HepG2 (cell line): Measurements from ENCODE around the gene MBTPS2. TPM values are rescaled to one million over a fixed set of nuclear protein-coding genes. Genes with fewer than 3 reads are reported as not detected.

Source experiments
- CBX1 ChIP-seq: IDR thresholded peaks from one replicate; pipeline ENCODE4 v1.6.1; 2016; ENCODE audit warnings: antibody characterized with exemption, low read depth
- KAT8 ChIP-seq: IDR thresholded peaks from 2 replicates; pipeline ENCODE4 v1.6.1; 2016; ENCODE audit warnings: missing genetic modification reagents, missing compliant biosample characterization
- KLF11 ChIP-seq: IDR thresholded peaks from 2 replicates; pipeline ENCODE4 v1.6.1; 2016; ENCODE audit warnings: missing compliant biosample characterization
- KLF13 ChIP-seq: sonication (generic); formaldehyde crosslinking; IDR thresholded peaks from 2 replicates; pipeline ENCODE4 v1.4.0; 2020; ENCODE audit warnings: mild to moderate bottlenecking, missing genetic modification reagents
- KMT2A ChIP-seq: sonication (generic); formaldehyde crosslinking; IDR thresholded peaks from 2 replicates; pipeline ENCODE4 v1.4.0; 2020; ENCODE audit warnings: missing genetic modification reagents
- PHF8 ChIP-seq: sonication (generic); formaldehyde crosslinking; IDR thresholded peaks from 2 replicates; pipeline ENCODE4 v1.5.0; 2020; ENCODE audit warnings: missing genetic modification reagents
- PRPF4 ChIP-seq: fragments of 200-400 bp; formaldehyde crosslinking; IDR thresholded peaks from 2 replicates; pipeline ENCODE4 v1.6.1; 2016; ENCODE audit warnings: low read length, low read depth; ENCODE audit not compliant: poor library complexity, severe bottlenecking
- SNAI1 ChIP-seq: sonication (generic); formaldehyde crosslinking; IDR thresholded peaks from 2 replicates; pipeline ENCODE4 v1.5.0; 2020; ENCODE audit warnings: mild to moderate bottlenecking, missing genetic modification reagents, borderline replicate concordance
- ZFP90 ChIP-seq: sonication (generic); formaldehyde crosslinking; IDR thresholded peaks from 2 replicates; pipeline ENCODE4 v1.8.0; 2022; ENCODE audit warnings: missing genetic modification reagents, mild to moderate bottlenecking, inconsistent platforms, borderline replicate concordance
- ZNF552 ChIP-seq: sonication (generic); formaldehyde crosslinking; IDR thresholded peaks from 2 replicates; pipeline ENCODE4 v1.9.0; 2022; ENCODE audit warnings: missing genetic modification reagents, mild to moderate bottlenecking, borderline replicate concordance
- ZNF570 ChIP-seq: sonication (generic); formaldehyde crosslinking; IDR thresholded peaks from 2 replicates; pipeline ENCODE4 v1.4.0; 2020; ENCODE audit warnings: mild to moderate bottlenecking, missing genetic modification reagents, borderline replicate concordance
- ZNF746 ChIP-seq: sonication (generic); formaldehyde crosslinking; IDR thresholded peaks from 2 replicates; pipeline ENCODE4 v1.8.0; 2022; ENCODE audit warnings: mild to moderate bottlenecking, missing genetic modification reagents
- polyA plus RNA-seq, 8 experiments: library from polyadenylated mRNA; depleted of rRNA in 3 of 8; stranded (reverse) in 7 of 8; unstranded in 1 of 8; fragments of >200 nt; fragmentation: Illumina TruSeq in 4 of 8; extraction: Trizol in 4 of 8; gene quantifications; 2 replicates each; pipeline versions ENCODE4 v1.2.1 to v1.2.3, GENCODE V29; 2011 to 2016; ENCODE audit warnings: low read depth in 4 of 8, missing spikeins in 1 of 8, mixed read lengths in 1 of 8; ENCODE audit not compliant: insufficient read depth in 1 of 8
- total RNA-seq, 5 experiments: library from RNA; depleted of rRNA; stranded (reverse); fragments of >200 nt; fragmentation: Illumina TruSeq; extraction: Trizol; gene quantifications; 2 replicates each; pipeline ENCODE4 v1.2.3, GENCODE V29; 2016; ENCODE audit warnings: low read depth in 1 of 5
- TF ChIP-seq, protein P1 (sequence below): sonication (generic); formaldehyde crosslinking; IDR thresholded peaks from 2 replicates; pipeline ENCODE4 v1.8.0; 2022; ENCODE audit warnings: mild to moderate bottlenecking, missing genetic modification reagents, moderate library complexity
- TF ChIP-seq, protein P2 (sequence below): sonication (generic); formaldehyde crosslinking; IDR thresholded peaks from 2 replicates; pipeline ENCODE4 v1.8.1; 2023; ENCODE audit warnings: mild to moderate bottlenecking, inconsistent platforms, moderate library complexity, missing genetic modification reagents, borderline replicate concordance
- TF ChIP-seq, protein P3 (sequence below): sonication (generic); formaldehyde crosslinking; IDR thresholded peaks from 2 replicates; pipeline ENCODE4 v1.4.0; 2020; ENCODE audit warnings: missing genetic modification reagents
- TF ChIP-seq, protein P4 (sequence below): IDR thresholded peaks from 2 replicates; pipeline ENCODE4 v1.6.1; 2018; ENCODE audit warnings: missing genetic modification reagents
- TF ChIP-seq, protein P5 (sequence below): IDR thresholded peaks from 2 replicates; pipeline ENCODE4 v1.6.1; 2016
- TF ChIP-seq, protein P6 (sequence below): IDR thresholded peaks from 2 replicates; pipeline ENCODE4 v1.6.1; 2016

The MBTPS2 gene
- total and polyA plus RNA-seq, 2 of the 13 experiments (the other 11 are each of a cell fraction or from before 2014, with no cell fraction given), result 5.7 to 14.4 TPM

DNA sequence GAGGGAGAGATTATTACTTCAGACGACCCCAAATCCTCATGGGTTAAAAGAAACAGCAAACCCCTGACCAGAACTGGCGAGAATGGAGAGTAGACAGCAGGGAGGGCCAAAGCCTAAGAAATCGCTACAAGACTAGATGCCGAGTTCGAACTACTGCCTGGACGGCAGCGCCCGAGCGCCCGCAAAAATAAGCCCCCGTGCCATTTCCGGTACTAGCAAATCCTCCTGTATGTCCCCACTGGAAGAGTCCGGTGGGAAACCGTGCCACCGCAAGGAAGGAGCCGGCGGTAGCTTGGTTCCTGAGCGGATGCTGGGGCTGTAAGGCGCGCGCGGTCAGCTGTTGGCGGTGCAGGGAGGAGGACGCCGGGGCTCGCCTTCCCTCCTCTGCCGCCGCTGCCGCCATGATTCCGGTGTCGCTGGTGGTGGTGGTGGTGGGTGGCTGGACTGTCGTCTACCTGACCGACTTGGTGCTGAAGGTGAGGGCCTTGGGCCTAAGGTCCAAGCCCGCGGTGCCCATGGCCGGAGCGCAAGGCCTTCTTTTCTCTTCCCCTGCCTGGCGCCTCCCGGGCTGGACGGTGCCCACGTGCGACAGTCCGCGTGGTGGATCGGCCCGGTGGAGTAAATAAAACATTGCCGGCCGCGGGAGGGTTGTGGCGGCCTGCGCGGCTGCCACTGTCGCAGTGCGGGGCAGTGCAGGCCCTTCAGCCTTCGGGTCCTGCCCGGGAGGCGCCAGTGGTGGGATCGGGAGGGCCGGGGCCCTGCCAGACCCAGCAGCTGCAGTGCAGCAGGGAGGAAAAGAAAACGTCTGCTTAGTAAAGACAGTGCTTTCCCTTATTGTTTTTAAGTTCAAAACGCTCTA is at the start of gene MBTPS2 (continued):
- TF ChIP-seq, protein P1, sequence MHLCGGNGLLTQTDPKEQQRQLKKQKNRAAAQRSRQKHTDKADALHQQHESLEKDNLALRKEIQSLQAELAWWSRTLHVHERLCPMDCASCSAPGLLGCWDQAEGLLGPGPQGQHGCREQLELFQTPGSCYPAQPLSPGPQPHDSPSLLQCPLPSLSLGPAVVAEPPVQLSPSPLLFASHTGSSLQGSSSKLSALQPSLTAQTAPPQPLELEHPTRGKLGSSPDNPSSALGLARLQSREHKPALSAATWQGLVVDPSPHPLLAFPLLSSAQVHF (CRISPR knock-in tag), result 0 out of 2 replicates have a peak, but pooled peaks have one; percentile 52
- TF ChIP-seq KLF13 (CRISPR knock-in tag) (no peak), SNAI1 (CRISPR knock-in tag) (0 out of 2 replicates have a peak, but pooled peaks have one; percentile 47), PHF8 (CRISPR knock-in tag) (peak; percentile 95), CBX1 (peak; percentile 58), PRPF4 (no peak), KAT8 (CRISPR knock-in tag) (peak; percentile 96), ZNF570 (no peak), ZNF552 (0 out of 2 replicates have a peak, but pooled peaks have one; percentile 62), ZFP90 (CRISPR knock-in tag) (no peak), KMT2A (CRISPR knock-in tag) (peak; percentile 90), ZNF746 (peak; percentile 68), KLF11 (CRISPR knock-in tag) (no peak)
- TF ChIP-seq, protein P2, sequence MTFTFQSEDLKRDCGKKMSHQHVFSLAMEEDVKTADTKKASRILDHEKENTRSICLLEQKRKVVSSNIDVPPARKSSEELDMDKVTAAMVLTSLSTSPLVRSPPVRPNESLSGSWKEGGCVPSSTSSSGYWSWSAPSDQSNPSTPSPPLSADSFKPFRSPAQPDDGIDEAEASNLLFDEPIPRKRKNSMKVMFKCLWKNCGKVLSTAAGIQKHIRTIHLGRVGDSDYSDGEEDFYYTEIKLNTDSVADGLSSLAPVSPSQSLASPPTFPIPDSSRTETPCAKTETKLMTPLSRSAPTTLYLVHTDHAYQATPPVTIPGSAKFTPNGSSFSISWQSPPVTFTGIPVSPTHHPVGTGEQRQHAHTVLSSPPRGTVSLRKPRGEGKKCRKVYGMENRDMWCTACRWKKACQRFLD, result no peak
- TF ChIP-seq, protein P3, sequence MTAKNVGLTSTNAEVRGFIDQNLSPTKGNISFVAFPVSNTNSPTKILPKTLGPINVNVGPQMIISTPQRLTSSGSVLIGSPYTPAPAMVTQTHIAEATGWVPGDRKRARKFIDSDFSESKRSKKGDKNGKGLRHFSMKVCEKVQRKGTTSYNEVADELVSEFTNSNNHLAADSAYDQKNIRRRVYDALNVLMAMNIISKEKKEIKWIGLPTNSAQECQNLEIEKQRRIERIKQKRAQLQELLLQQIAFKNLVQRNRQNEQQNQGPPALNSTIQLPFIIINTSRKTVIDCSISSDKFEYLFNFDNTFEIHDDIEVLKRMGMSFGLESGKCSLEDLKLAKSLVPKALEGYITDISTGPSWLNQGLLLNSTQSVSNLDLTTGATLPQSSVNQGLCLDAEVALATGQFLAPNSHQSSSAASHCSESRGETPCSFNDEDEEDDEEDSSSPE (CRISPR knock-in tag), result 0 out of 2 replicates have a peak, but pooled peaks have one; percentile 47
- TF ChIP-seq, protein P4, sequence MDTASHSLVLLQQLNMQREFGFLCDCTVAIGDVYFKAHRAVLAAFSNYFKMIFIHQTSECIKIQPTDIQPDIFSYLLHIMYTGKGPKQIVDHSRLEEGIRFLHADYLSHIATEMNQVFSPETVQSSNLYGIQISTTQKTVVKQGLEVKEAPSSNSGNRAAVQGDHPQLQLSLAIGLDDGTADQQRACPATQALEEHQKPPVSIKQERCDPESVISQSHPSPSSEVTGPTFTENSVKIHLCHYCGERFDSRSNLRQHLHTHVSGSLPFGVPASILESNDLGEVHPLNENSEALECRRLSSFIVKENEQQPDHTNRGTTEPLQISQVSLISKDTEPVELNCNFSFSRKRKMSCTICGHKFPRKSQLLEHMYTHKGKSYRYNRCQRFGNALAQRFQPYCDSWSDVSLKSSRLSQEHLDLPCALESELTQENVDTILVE (CRISPR knock-in tag), result peak; percentile 75; the same call in 1 of the 2 replicates
- TF ChIP-seq, protein P5, sequence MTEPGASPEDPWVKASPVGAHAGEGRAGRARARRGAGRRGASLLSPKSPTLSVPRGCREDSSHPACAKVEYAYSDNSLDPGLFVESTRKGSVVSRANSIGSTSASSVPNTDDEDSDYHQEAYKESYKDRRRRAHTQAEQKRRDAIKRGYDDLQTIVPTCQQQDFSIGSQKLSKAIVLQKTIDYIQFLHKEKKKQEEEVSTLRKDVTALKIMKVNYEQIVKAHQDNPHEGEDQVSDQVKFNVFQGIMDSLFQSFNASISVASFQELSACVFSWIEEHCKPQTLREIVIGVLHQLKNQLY (CRISPR knock-in tag), result no peak
- TF ChIP-seq, protein P6, sequence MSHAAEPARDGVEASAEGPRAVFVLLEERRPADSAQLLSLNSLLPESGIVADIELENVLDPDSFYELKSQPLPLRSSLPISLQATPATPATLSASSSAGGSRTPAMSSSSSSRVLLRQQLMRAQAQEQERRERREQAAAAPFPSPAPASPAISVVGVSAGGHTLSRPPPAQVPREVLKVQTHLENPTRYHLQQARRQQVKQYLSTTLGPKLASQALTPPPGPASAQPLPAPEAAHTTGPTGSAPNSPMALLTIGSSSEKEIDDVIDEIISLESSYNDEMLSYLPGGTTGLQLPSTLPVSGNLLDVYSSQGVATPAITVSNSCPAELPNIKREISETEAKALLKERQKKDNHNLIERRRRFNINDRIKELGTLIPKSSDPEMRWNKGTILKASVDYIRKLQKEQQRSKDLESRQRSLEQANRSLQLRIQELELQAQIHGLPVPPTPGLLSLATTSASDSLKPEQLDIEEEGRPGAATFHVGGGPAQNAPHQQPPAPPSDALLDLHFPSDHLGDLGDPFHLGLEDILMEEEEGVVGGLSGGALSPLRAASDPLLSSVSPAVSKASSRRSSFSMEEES (CRISPR knock-in tag), result peak; percentile 63
